Measurements from ENCODE around the gene ZSCAN30.

The ZSCAN30 gene

DNA sequence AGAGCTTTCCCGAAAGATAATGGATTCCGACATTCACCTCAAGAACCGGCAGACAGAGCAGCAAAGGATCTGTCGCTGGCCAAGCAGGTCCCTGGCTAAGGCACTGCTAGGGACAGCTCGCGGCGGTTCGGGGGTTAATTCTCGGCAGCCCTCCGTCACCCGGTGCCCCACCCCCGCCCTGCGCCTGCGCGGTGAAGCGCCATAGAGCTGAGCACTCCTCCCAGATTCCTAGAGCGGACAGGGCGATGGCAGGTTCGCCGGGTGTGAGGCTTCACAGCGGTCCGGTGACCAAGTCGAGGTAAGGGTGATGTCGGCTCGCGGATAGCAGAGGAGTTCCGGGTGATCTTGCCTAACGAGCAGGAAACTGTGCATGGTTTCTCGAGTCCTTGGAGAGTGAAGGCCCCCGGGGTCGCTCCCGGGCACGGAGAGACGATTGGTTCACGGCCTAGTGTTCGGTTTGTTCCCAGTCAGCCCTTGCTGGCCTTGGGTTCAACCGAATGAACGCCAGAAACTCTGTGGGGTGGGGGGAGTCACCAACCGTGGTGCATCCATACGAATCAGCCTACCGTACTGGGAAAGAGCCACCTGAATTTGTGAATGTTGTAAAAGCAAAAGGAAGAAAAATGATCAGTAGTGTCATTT lies at the start of gene ZSCAN30:
TSS of gene ZSCAN30 (minus strand) at position 136 of the 642 bp plus-strand sequence. CDS start 25,877 bp downstream, outside the sequence.
- H3K4me3 ChIP-seq (ENCODE audit: low read depth, low read length) = peak within 1 kb of the TSS; percentile 68
- DNase-seq (ENCODE audit: low read depth) = peak; percentile 85

DNA sequence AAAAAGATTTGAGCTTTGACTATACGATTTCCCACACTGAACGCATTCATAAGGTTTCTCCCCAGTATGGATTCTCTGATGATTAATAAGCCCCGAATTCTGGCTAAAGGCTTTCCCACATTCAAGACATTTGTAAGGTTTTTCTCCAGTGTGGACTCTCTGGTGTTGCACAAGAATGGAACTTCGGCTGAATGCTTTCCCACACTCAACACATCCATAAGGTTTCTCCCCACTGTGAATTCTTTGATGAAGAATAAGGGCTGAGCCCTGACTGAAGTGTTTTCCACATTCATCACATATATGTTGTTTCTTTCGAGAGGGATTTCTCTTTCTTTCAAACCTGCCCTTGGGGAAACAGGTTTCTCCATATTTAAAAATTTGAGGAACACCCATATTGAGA lies 47.3 kb upstream of the ZSCAN30 start:
- no peak overlapping the region for H3K4me3 ChIP-seq (ENCODE audit: low read depth, low read length)
- DNase-seq (ENCODE audit: low read depth) = no peak

DNA sequence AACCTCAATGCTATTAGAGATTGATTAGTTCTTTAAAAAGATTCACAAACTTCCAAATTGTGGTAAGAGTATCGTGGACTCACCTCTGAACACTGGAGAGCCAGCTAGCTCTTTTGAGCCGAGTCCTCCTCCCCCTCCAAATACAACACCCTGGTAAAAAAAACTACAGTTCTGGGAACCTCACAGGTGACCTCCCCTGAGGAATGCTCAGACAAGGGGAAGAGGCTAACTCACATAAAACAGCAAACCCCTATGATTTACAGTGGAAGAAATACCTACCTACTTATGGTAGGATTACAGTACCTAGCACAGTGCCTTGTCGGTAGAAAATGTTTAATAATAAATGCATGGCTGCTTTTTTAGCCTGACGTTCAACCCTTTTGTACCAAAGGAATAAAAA lies 45.8 kb upstream of the ZSCAN30 start:
- no peak for DNase-seq (ENCODE audit: low read depth)
- no peak overlapping the region for H3K4me3 ChIP-seq (ENCODE audit: low read depth, low read length)

DNA sequence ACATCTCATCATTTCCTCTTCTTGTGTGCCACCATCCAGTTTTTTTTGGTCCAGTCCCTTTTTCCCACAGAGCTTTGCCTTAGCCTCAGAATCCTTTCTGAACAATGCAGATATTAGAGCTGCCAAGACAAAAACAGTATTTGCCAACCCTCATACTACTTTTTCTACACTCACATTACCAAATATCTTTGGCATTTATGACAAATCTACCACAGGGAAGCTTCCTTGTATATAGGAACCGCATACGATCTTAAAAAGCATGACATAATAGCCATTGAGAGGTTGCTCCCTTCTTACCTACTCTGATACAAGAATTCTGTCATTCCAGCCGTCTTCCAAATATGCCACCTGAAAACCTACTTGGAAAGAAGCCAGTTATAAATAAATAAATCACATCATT lies 44.8 kb upstream of the ZSCAN30 start:
- DNase-seq (ENCODE audit: low read depth) = no peak
- no peak overlapping the region for H3K4me3 ChIP-seq (ENCODE audit: low read depth, low read length)

DNA sequence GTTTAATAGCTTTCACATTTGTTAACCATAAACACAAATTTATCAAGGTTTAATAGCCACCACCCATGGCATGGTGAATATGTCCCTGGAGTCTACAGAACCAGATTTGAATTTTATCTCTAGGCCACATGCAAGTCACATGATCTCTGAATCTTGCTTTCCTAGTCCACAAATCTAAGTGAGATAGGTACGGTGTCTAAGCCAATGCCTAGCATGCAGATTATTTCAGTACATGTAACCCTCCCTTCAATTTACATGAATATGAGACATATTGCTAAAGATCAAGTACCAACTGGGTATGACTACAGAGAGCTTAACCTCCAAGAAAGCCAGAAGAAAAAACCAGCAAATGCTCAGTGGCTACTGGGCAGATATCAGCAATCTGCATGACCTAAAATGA lies 44.2 kb upstream of the ZSCAN30 start:
- no peak overlapping the region for H3K4me3 ChIP-seq (ENCODE audit: low read depth, low read length)
- DNase-seq (ENCODE audit: low read depth) = no peak

DNA sequence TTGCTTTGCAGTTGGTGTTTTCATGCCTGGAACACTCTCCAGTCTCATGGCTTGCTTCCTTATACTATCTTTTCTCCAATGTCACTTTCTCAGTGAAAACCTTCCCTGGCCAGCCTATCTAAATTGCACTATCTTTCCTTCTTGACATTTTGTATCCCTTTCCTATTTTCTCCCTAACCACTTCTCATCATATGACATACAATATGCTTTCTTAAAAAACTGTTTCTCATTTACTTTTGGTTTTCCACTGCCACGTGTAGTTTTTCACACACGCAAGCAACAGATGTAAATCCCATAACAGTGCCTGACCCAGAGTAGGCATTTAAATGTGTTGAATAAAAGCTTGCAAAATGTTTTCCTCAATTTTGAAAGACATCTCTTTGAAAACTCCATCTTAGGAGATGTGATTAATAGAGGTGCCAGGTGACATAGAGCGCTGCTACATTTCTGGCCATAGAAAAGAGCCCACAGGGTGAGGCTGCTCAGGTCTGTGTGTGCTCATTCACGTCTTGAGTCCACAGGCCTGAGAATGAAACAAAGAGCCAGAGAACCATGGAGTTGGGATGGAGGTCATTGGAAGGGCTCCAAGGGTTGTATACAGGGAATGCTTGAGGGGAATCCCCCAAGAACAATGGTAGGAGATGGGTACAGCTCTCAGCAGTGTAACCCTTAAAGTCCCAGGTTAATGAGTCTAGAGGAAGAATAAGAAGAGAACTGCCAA lies 41.5 kb upstream of the ZSCAN30 start:
- H3K4me3 ChIP-seq (ENCODE audit: low read depth, low read length) = no peak overlapping the region
- DNase-seq (ENCODE audit: low read depth) = no peak

DNA sequence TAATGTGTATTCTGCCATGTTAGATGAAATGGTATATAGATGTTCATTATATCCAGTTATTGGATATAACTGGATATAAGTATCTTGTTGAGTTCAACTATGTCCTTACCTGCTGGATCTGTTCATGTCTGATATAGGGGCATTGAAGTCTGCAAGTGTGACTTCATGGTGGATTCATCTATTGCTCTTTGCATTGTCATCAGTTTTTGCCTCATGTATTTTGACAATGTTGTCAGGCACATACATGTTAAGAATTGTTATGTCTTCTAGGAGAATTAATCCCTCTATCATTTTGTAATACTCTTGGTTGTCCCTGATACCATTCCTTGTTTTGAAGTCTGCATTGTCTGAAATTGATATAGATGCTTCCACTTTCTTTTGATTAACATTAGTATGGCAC lies 38.8 kb upstream of the ZSCAN30 start:
- H3K4me3 ChIP-seq (ENCODE audit: low read depth, low read length) = no peak overlapping the region
- DNase-seq (ENCODE audit: low read depth) = no peak

DNA sequence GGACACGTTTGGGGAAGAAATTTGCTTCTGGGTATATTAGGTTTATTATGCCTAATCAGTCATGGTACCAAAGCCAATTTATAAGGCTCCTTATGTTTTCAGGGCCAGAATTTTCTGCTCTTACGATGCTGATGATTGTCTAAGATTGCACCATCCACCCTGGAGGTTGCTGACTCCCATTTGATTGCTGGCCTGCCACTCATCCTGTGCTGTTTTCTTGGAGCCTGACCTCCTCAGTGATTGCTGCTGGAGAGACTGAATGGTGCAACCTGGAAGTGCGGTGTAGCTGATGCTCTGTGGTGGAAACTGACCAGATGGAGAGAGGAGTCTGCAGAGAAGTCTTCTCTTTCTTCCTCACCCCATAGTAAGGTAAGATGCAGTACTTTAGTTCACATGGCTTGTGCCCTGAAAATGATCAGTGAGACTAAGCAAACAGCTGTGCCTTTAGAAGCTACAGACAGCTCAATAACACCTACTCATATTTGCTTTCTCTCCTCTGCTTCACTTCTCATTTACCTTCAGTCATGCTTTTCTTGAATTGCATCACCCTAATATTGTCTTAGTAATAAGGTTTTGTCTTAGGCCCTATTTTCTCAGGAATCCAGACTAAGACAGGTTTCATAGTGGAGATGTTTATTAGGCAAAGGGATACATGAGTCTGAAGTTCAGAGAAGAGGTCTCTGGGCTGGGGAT lies 36.8 kb upstream of the ZSCAN30 start:
- no peak for DNase-seq (ENCODE audit: low read depth)
- no peak overlapping the region for H3K4me3 ChIP-seq (ENCODE audit: low read depth, low read length)

DNA sequence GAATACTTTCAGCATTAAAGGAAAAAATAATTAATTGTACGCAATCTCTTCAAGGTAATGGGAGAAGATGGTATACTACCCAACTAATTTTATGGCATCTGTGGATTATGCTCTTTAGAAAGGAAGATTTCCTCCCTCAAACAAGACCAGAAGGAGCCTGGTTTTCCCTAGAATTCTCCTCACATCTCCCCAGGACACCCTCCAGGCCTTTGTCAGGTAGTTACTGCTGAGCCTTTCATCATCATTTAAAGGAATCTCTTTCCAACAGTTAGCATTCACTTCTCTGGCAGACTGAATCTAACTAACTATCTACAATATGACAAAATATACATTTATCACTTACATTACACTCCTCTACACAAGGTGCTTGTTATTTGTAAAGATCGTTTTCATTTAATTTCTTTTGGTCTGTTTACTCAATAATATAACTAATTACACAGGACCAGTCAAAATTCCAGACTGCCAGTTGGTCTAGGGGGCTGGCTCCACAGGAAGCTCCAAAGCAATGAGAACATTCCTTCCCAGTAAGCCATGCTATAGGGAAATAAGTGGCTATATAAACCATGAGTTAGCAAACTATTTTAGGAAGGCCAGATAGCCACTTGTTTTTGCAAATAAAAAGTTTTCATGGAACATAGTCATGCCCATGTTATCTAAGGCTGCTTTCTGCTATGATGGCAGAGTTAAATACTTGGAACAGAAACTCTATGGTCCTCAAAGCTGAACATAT lies 35.1 kb upstream of the ZSCAN30 start:
- DNase-seq (ENCODE audit: low read depth) = no peak
- H3K4me3 ChIP-seq (ENCODE audit: low read depth, low read length) = no peak overlapping the region

DNA sequence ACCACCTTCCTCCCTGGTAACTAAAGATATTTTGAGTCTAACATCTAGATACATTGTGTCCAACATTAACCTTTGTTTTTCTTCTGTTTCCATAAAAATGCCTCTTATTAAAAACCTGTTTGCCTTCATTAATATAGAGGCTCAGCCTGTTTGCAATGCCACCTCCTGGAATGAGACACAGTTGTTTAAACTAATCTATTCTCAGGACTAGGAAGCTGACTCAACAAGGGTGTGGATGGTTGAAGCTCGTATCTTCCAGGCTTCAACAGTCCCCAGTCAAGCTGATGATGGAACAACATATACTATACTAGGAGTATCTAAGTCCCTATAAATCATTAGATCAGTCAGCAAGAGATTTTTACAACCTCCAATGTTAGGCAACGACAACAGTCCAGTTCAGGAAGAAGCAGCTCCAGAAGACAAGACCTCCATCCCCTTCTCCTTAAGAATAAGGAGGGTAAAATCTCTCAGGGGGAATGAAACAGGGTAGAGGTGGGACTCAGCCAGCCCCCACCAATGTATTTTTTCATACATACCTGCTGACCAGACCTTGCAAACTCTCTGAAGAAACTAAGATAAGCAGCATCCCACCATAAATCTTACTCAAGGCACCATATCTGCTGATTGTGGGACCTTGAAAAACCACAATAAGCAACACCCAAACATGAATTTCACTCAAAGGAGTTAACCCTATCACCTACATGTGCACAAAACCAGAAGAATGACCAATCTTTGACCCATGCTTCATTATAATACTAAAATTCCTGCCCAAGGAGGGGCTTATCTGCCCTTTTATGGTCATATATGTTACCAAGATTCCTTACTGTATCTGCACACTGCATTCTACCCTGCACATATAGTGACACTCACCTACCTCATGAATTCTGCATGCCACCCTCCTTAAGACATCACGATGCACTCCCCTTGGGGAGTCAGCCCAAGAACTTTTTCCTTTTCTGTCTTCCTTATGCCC lies 32.7 kb upstream of the ZSCAN30 start:
- H3K4me3 ChIP-seq (ENCODE audit: low read depth, low read length) = no peak overlapping the region
- no peak for DNase-seq (ENCODE audit: low read depth)

DNA sequence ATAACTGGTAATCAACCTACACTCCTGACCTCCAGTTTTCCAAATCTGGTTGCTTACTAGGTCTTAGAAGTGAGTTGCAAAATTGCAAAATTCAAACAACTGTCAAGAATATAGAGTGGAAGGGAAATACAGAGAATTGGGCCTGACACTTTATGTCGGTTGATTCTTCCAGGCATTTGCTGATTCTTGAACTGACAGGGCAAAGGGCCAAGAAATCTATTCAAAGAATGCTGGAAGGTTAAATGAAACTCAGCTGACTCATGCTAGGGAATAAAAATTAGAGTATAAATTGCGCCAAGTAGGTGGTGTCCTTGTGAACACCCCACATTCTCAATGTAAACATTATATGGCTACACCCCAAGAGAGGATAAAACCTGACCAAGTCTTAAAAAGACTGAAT lies 21.5 kb upstream of the ZSCAN30 start:
- DNase-seq (ENCODE audit: low read depth) = no peak
- no peak overlapping the region for H3K4me3 ChIP-seq (ENCODE audit: low read depth, low read length)

DNA sequence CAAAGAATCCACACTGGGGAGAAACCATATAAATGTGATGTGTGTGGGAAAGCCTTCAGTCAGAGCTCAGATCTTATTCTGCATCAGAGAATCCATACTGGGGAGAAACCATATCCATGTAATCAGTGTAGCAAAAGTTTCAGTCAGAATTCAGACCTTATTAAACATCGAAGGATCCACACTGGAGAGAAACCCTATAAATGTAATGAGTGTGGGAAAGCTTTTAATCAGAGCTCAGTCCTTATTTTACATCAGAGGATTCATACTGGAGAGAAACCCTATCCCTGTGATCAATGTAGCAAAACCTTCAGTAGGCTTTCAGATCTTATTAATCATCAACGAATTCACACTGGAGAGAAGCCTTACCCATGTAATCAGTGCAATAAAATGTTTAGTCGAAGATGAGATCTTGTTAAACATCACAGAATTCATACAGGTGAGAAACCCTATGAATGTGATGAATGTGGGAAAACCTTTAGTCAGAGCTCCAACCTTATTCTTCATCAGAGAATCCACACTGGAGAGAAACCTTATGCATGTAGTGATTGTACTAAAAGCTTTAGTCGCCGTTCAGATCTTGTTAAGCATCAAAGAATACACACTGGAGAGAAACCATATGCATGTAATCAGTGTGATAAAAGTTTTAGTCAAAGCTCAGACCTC lies 16.7 kb upstream of the ZSCAN30 start:
- H3K4me3 ChIP-seq (ENCODE audit: low read depth, low read length) = no peak overlapping the region
- DNase-seq (ENCODE audit: low read depth) = no peak

DNA sequence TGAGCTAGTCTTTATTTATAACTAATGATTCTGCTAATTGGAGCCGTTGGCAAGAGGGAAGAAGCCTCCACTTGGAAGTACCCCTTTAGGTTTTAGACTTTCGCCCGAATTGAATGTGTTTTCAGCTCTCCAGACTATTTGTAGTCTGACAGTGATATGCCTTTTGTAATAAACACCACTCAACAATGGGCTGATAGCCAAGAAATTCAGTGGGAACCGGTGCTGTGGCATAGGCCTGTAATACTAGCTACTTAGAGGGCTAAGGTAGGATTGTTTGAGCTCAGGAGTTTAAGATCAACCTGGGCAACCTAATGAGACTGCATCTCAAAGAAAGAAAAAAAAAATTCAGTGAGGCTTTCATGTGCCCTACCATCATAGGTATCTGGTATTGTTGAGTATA lies 13.6 kb upstream of the ZSCAN30 start:
- no peak for DNase-seq (ENCODE audit: low read depth)
- H3K4me3 ChIP-seq (ENCODE audit: low read depth, low read length) = no peak overlapping the region

DNA sequence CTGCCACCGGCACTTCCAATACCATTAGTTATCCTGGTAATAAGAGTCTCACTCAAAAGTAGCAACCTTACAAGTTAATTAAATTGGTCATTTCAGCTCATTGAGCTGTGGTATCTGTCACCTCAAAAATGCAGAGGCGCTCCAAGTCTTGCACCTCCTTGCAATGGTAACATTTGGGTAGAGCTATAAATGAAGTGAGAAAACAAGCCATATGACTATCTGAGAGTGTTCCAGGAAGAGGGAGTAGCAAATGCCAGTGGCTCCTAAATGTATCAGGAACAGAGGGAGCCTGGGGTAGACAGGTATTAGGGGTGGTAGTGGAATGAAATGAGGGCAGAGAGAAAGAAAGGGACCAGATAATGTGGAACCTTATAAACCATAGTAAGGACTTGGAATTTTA lies 6.0 kb upstream of the ZSCAN30 start:
- DNase-seq (ENCODE audit: low read depth) = no peak
- H3K4me3 ChIP-seq (ENCODE audit: low read depth, low read length) = no peak overlapping the region

DNA sequence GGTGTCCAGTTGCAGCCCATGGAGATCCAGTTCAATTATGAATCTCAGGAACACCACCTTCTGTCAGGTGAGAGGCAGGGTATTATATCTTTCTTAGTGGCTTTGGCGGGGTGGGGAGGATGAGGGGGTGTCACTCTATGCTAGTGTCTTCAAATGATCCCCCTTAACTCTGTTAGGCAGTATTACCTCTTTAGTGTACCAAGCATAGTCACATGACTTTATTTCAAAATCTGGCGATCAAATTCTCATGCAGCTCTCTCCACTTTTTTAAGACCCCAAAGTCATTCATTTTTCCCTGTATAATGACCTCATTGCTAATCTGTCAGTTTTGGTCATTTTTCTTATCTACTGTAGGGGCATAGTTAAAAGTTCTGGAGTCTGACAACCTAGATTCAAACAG lies 1.1 kb upstream of the ZSCAN30 start:
- no peak for DNase-seq (ENCODE audit: low read depth)
- H3K4me3 ChIP-seq (ENCODE audit: low read depth, low read length) = peak overlapping the region; percentile 68

DNA sequence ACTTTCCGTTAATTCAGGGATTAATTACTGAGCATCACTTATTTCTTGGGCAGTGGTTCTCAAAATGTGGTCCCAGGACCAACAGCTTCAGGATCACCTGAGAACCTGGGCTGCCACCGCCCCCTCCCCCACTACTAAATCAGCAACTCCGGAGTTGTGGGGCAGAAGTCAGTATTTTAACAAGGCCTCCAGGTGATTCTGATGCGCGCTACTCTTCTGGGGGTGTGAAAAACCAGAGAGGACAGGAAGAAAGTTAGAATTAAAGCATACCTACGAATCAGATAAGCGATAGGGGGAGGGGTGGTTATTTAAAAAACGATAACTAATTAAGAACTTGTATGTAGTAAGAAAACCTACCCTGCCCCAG lies 319 bp downstream of the ZSCAN30 start:
- no peak for DNase-seq (ENCODE audit: low read depth)
- peak overlapping the region; percentile 68 for H3K4me3 ChIP-seq (ENCODE audit: low read depth, low read length)

DNA sequence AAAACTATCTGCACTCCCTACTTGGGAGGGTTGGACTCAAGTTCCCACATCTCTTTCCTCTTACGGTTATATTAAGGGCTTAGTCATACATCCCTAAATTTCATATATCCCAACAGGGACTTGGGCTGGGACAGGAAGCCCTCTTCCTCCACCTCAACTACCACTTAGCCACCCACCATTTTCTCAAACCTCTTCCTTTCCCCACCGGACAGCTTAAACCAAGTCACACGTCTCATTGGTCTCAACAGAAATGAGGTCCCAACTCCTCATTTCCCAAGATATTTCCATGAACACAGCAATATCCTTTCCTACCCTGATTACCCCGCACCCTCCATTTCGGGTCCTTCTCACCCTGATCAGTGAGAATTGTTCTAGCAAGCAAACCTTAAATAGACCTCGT lies 736 bp downstream of the ZSCAN30 start:
- no peak for DNase-seq (ENCODE audit: low read depth)
- peak overlapping the region; percentile 68 for H3K4me3 ChIP-seq (ENCODE audit: low read depth, low read length)

DNA sequence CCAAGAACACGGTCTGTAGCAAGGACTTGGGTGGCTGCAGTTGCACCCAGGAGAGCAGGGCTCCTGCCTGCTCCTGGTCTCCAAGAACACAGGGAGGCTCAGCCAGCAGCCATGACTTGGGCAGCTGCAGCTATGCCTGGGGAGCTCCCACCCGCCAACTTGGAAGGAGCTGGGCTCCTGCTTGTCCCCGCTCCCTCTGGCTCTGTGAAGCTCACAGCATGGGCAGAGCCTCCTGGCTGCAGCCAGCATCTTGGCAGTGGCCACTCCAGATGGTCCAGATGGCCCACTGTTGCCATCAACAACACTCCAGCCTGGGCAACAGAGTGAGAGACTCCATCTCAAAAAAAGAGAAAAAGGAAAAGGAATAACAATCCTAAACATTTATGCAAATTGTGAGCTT lies 5.2 kb downstream of the ZSCAN30 start:
- DNase-seq (ENCODE audit: low read depth) = no peak
- H3K4me3 ChIP-seq (ENCODE audit: low read depth, low read length) = no peak overlapping the region
